Measurements from ENCODE around the gene DGCR8.

DNA sequence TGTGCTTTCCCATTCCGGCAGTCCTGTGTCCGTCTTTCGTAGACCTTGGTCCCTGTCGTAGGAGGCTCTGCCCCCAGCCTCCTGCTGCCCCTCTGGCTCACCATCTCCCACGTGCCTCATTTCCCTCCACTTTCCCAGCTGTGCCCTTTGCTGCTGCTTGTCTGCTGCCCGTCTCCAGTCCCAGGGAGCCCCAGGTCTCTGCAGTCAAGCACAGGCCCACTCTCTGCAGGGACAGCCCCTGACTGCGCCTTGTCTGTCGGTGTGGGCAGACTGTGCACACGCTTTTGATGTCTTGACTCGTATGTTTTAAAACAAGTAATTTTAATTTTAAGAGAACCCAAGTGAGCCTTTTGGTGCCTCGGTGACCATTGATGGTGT is 12.4 kb downstream of the DGCR8 start:
- TF ChIP-seq, protein P1, sequence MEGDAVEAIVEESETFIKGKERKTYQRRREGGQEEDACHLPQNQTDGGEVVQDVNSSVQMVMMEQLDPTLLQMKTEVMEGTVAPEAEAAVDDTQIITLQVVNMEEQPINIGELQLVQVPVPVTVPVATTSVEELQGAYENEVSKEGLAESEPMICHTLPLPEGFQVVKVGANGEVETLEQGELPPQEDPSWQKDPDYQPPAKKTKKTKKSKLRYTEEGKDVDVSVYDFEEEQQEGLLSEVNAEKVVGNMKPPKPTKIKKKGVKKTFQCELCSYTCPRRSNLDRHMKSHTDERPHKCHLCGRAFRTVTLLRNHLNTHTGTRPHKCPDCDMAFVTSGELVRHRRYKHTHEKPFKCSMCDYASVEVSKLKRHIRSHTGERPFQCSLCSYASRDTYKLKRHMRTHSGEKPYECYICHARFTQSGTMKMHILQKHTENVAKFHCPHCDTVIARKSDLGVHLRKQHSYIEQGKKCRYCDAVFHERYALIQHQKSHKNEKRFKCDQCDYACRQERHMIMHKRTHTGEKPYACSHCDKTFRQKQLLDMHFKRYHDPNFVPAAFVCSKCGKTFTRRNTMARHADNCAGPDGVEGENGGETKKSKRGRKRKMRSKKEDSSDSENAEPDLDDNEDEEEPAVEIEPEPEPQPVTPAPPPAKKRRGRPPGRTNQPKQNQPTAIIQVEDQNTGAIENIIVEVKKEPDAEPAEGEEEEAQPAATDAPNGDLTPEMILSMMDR (conservative IDR thresholded peaks at IDR 0.05; ENCODE audit: low read depth, low read length) = no peak
- TF ChIP-seq EZH2 (IDR thresholded peaks at IDR 0.05; ENCODE audit: low read length, unreplicated experiment) (no peak), EZH2phosphoT487 (IDR thresholded peaks at IDR 0.05; ENCODE audit: borderline replicate concordance, low read length) (no peak)
